Gastrocnemius medialis (tissue), 4 donors: ENCODE results near the gene PRSS21.

ENCODE experiments used
- POLR2A ChIP-seq, 2 donors: fragments of 450-650 bp; IDR thresholded peaks; one replicate each; pipeline ENCODE4 v1.6.1; 2017; ENCODE audit warnings: antibody characterized with exemption in 2 of 2, mild to moderate bottlenecking in 2 of 2, moderate library complexity in 2 of 2
- TF ChIP-seq, protein P1 (sequence below), 5 experiments: fragments of 450-650 bp in 3 of 5; fragments of 200-600 bp in 2 of 5; sonication (generic) in 2 of 5; IDR thresholded peaks in 4 of 5; conservative IDR thresholded peaks in 1 of 5; 1 replicate in 4 of 5; 2 replicates in 1 of 5; pipeline ENCODE4 v1.5.1; 2016 to 2019; ENCODE audit warnings: antibody characterized with exemption in 5 of 5, mild to moderate bottlenecking in 3 of 5, moderate library complexity in 3 of 5

DNA sequence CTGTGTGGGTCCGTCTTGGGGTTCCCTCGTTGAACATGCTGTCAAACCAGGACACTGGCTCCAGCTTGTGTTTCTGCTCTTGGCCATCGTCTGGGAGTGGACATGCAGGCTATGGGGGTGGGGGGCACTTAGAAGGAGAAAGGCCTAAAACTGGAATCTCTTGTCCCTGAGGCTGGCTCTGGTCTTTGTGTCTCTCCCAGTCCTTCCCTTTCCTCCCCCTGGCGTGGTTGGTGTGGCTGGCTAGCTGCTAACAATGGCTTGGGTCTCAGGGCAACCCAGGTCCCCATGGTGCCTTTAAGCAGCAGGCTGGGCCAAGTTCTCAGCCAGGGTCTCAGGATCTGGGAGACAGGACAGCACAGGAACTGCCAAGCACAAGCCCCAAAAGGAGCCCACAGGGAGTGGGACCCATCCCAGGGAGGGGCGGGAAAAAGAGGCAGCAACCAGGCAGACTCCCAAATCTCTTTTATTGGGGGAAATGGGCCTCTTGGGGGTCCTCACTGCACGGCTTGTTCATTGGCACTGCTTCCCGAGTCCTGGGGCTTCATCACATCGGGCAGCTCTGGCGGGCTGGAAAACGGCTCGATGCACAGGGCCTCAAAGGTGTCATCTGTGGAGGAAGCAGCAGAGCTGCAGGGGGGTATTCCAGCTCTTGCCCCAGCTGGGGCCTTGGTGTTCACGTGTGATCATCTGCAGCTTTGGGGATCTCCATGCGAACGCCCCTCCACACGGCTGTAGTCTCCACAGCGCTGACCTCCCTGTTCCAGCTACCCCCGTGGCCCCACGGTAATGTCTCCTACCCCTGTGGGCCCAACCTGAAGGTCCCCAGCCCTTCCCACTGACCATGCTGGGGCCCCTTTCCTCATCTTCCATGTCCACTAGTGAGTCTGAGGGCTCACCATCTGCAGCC, 45.3 kb upstream of the PRSS21 start:
- TF ChIP-seq, protein P1, sequence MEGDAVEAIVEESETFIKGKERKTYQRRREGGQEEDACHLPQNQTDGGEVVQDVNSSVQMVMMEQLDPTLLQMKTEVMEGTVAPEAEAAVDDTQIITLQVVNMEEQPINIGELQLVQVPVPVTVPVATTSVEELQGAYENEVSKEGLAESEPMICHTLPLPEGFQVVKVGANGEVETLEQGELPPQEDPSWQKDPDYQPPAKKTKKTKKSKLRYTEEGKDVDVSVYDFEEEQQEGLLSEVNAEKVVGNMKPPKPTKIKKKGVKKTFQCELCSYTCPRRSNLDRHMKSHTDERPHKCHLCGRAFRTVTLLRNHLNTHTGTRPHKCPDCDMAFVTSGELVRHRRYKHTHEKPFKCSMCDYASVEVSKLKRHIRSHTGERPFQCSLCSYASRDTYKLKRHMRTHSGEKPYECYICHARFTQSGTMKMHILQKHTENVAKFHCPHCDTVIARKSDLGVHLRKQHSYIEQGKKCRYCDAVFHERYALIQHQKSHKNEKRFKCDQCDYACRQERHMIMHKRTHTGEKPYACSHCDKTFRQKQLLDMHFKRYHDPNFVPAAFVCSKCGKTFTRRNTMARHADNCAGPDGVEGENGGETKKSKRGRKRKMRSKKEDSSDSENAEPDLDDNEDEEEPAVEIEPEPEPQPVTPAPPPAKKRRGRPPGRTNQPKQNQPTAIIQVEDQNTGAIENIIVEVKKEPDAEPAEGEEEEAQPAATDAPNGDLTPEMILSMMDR (IDR thresholded peaks at IDR 0.05 in 4 of 5, conservative IDR thresholded peaks at IDR 0.05 in 1 of 5) = no peak
- no peak for TF ChIP-seq POLR2A (IDR thresholded peaks at IDR 0.05)
